Neural progenitor cell (in vitro differentiated cells): ENCODE measurements around the gene SIPA1L3.
"Not testable (repeated sequence)": the region's sequence is repeated elsewhere in the genome, so short reads cannot be mapped to it uniquely, and the experiment has no call there.

Source experiments
- CTCF ChIP-seq: fragments of 200-600 bp; sonication (generic); IDR thresholded peaks from 2 replicates; pipeline ENCODE4 v1.5.1; 2017; ENCODE audit warnings: antibody characterized with exemption, mild to moderate bottlenecking
- EZH2 ChIP-seq: fragments of 200-600 bp; sonication (generic); IDR thresholded peaks from 2 replicates; pipeline ENCODE4 v1.6.1; 2017; ENCODE audit warnings: antibody characterized with exemption, mild to moderate bottlenecking, moderate library complexity

- not testable (repeated sequence) for TF ChIP-seq CTCF, EZH2
Measured at GRCh38 chr19:38230506-38231133, 323.6 kb downstream of the SIPA1L3 start.
